ENCODE data around the gene LMBRD1.
A peak's percentile ranks its signal among the peaks of the same experiment; 100 is the strongest.

Gene LMBRD1

GRCh38 chr6:69732640-69733039, 64.2 kb downstream of the LMBRD1 start:
- H2AFZ ChIP-seq (ENCODE audit: low read depth) = no peak overlapping the region
- H3K27ac ChIP-seq = no peak overlapping the region
- H3K4me3 ChIP-seq (IDR thresholded peaks at IDR 0.05; ENCODE audit: insufficient read depth, low read depth, low read length) = no peak overlapping the region
- H4K20me1 ChIP-seq (ENCODE audit: insufficient read depth) = no peaks in the 10 kb centered on the region
- H3K79me2 ChIP-seq (ENCODE audit: insufficient read depth, low read depth) = no peaks in the 10 kb centered on the region
- no peaks in the 10 kb centered on the region for H3K36me3 ChIP-seq (ENCODE audit: insufficient read depth)
- peak; percentile 38; the same call in 1 of the 2 replicates for TF ChIP-seq CTCF (conservative IDR thresholded peaks at IDR 0.05; ENCODE audit: low read depth, low read length)
- H3K27me3 ChIP-seq (ENCODE audit: insufficient read depth, low read depth) = no peaks in the 10 kb centered on the region
- H3K4me1 ChIP-seq (ENCODE audit: low read depth, poor library complexity, severe bottlenecking) = no peaks in the 10 kb centered on the region
- H3K9ac ChIP-seq = no peak overlapping the region
- no peak overlapping the region for H3K4me2 ChIP-seq

- Histone ChIP-seq H2AFZ (ENCODE audit: low read depth) (no peak overlapping the region), H3K4me3 (IDR thresholded peaks at IDR 0.05; ENCODE audit: insufficient read depth, low read depth, low read length) (no peak overlapping the region), H3K4me2 (no peak overlapping the region), H3K4me1 (ENCODE audit: low read depth, poor library complexity, severe bottlenecking) (no peaks in the 10 kb centered on the region), H4K20me1 (ENCODE audit: insufficient read depth) (no peaks in the 10 kb centered on the region), H3K36me3 (ENCODE audit: insufficient read depth) (no peaks in the 10 kb centered on the region), H3K9ac (no peak overlapping the region), H3K27me3 (ENCODE audit: insufficient read depth, low read depth) (no peaks in the 10 kb centered on the region), H3K79me2 (ENCODE audit: insufficient read depth, low read depth) (no peaks in the 10 kb centered on the region), H3K27ac (no peak overlapping the region)
- TF ChIP-seq CTCF (conservative IDR thresholded peaks at IDR 0.05; ENCODE audit: low read depth, low read length) = no peak
These were observed 64.8 kb downstream of the LMBRD1 start for GRCh38 chr6:69732045-69732444.

GRCh38 chr6:69729870-69730449, 66.8 kb downstream of the LMBRD1 start:
- no peak overlapping the region for H3K27ac ChIP-seq

GRCh38 chr6:69722683-69723082, 74.1 kb downstream of the LMBRD1 start:
- no peak for TF ChIP-seq CTCF (conservative IDR thresholded peaks at IDR 0.05; ENCODE audit: low read depth, low read length)
- no peak overlapping the region for H3K9ac ChIP-seq
- no peak overlapping the region for H3K4me2 ChIP-seq
- H3K79me2 ChIP-seq (ENCODE audit: insufficient read depth, low read depth) = no peaks in the 10 kb centered on the region
- H2AFZ ChIP-seq (ENCODE audit: low read depth) = no peak overlapping the region
- no peak overlapping the region for H3K27ac ChIP-seq
- H4K20me1 ChIP-seq (ENCODE audit: insufficient read depth) = no peaks in the 10 kb centered on the region
- no peaks in the 10 kb centered on the region for H3K27me3 ChIP-seq (ENCODE audit: insufficient read depth, low read depth)
- no peaks in the 10 kb centered on the region for H3K4me1 ChIP-seq (ENCODE audit: low read depth, poor library complexity, severe bottlenecking)
- H3K4me3 ChIP-seq (IDR thresholded peaks at IDR 0.05; ENCODE audit: insufficient read depth, low read depth, low read length) = no peak overlapping the region
- H3K36me3 ChIP-seq (ENCODE audit: insufficient read depth) = no peaks in the 10 kb centered on the region

More at GRCh38 chr6:69729870-69730449, 66.8 kb downstream of the LMBRD1 start:
- H3K9ac ChIP-seq = no peak overlapping the region
- H3K36me3 ChIP-seq (ENCODE audit: insufficient read depth) = no peaks in the 10 kb centered on the region
- H4K20me1 ChIP-seq (ENCODE audit: insufficient read depth) = no peaks in the 10 kb centered on the region
- H3K79me2 ChIP-seq (ENCODE audit: insufficient read depth, low read depth) = no peaks in the 10 kb centered on the region
- H3K4me1 ChIP-seq (ENCODE audit: low read depth, poor library complexity, severe bottlenecking) = no peaks in the 10 kb centered on the region
- H3K27me3 ChIP-seq (ENCODE audit: insufficient read depth, low read depth) = no peaks in the 10 kb centered on the region
- no peak overlapping the region for H3K4me3 ChIP-seq (IDR thresholded peaks at IDR 0.05; ENCODE audit: insufficient read depth, low read depth, low read length)
- H3K4me2 ChIP-seq = no peak overlapping the region
- no peak overlapping the region for H2AFZ ChIP-seq (ENCODE audit: low read depth)
- peak; percentile 65 for TF ChIP-seq CTCF (conservative IDR thresholded peaks at IDR 0.05; ENCODE audit: low read depth, low read length)
